NCI-H146 (cell line): ENCODE results near the gene COG6.
A peak's percentile ranks its signal among the peaks of the same experiment; 100 is the strongest.

Source experiments
- DNase-seq: peaks from one replicate; lab custom pipeline; 2025; lab: John Stamatoyannopoulos, UW

Gene COG6

GRCh38 chr13:39655569-39656324 lies at the start of gene COG6:
COG6 (plus strand) TSS chr13:39655662; CDS start chr13:39655727, 65 bp downstream.
- peak; percentile 92 for DNase-seq

DNA sequence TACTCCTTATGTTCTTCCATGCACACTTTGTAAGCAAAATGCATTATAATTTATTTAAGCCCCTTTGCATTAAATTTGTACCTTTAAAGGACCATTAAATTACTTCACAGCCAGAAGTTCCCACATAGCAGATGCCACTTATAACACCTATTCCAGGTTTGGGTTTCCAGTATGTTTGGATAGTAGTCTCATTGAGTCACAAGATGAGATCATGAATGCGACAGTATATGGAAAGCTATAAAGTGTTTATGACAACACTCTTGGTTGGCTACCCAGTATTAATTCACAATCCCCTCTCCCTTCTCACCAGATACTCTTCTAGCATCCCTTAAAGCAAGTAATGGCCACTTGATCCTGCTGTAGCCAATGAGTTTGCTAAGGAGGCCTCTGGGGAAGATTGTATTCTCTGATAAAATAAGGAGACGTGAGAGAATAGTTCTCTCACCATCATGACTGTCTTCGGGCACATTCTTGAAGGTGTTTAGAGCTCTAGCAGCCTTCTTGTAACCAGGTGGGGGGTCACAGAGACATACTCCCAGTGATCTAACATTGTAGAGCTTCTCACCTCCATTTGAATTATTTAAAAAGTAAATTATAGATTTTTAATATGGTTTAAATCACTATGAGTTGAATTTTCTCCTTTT lies 49.7 kb upstream of the COG6 start:
- DNase-seq = no peak

GRCh38 chr13:39607876-39608275 lies 47.6 kb upstream of the COG6 start:
- no peak for DNase-seq

DNA sequence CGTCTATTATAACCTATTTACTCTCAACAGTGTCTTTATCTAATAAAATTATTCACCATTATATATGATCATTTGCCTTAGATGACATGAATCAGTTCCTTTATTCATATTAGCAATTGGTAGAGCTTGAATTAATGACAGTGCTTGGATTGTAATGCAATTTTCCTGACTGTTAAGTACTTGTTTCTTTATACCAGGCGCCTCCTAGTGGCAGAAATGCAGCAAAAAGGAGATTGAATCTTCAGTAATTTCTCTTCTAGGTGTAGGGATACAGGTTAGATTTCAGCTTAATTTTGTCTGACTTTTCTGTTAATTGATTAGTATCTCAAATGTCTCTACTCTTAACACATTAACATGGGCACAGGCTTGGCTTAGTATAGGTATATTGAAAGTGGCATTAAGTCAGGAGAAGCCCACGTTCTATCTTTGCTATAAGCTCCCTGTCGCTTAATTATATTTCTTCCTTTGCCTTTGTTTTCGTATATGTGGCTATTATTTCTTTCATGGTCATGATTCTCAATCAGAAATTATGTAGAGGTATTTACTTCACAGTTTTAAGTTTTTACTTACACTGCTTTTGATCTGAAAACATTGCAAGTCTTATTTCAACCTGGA lies 43.3 kb upstream of the COG6 start:
- peak; percentile 82 for DNase-seq

- DNase-seq = peak; percentile 72
Observed at GRCh38 chr13:39616087-39616694, 39.3 kb upstream of the COG6 start.

- peak; percentile 56 for DNase-seq
Observed at GRCh38 chr13:39618561-39618960, 36.9 kb upstream of the COG6 start.

DNA sequence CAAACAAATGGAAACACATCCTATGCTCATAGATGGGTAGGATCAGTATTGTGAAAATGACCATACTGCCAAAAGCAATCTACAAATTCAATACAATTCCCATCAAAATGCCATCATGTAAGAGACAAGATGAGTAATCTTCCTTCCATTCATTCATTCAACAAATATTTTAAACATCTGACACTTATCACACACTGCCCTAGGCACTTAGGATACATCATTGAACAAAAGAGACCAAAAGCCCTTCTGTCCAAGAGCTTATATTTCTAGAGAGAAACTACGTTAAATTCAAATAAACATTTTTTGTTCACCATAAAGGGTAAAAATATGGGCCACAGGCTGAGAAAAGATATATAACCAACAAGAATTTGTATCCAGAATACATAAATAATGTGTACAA lies 32.0 kb upstream of the COG6 start:
- no peak for DNase-seq

GRCh38 chr13:39631307-39631706 lies 24.2 kb upstream of the COG6 start:
- DNase-seq = no peak

DNA sequence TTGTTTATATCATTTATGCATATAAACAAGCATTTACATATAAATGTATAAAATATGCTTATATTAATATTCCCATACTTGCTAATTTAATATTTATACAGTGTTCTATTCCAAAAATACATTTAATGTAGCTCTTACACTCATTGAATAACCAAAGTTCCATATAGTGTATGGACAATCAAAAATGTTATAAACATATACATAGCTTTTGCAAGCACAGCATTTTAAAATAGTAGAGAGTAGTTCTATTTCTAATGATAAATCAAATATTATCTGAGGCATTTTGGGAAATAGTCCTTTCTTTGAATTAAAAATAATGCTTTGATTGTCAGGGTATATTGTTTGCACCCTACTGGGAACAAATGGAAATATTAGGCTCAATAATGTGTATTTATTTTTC lies 22.5 kb upstream of the COG6 start:
- no peak for DNase-seq

DNA sequence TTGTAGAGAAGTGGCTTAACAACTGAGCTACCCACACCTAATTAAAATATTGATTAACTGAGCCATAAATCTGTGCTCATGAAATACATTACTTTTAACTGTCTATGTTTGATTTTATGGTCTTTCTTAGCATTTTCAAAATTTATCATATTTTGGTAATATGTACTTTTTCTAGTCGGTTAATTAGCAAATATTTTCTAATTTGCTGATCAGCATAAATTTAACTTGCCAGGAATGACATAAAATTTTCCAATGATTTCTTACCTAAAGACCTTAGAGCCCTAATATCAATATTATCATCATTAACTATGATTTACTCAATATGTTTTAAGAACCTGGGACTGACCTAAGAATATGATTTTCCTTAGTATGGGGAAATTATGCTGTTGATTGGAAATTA lies 19.9 kb upstream of the COG6 start:
- DNase-seq = no peak

DNA sequence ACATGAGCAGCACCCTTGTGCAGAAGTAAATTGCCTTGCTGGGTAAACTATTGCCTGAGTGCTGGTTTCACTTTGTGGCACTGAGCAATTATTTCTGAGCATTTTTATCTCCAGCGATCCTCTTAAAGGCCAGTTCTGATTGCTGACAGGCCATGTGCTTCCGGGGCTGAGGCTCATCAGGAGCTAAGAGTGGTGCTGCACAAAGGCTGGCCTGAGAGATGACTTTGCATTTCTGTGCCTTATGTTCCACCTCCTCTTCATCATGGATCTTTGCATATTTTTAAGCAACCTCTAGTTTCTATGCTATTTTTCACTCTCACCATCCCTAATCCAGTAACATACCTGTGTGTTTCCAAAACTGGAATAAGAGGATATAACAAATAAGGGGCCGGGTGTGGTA lies 17.6 kb upstream of the COG6 start:
- DNase-seq = no peak

- DNase-seq = no peak
Observed at GRCh38 chr13:39641645-39642044, 13.8 kb upstream of the COG6 start.

DNA sequence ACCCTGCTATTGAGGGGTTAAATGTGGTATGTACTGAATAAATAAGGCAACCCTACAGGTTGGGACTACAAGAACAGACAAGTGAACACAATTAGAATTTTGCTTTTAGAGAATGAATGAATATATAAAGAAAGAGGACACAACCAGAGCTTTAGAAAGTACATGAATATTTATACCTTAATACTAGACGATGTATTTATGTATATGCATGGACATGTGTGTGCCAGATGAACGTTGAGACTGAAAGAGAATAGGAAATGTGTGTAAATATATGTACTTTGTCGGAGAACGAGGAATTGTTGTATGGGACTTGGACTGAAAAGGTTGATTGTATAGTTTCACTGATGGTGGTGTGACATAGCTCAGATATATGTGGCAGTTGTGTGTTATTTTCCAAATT lies 9.3 kb upstream of the COG6 start:
- DNase-seq = no peak

GRCh38 chr13:39655041-39655568 lies 357 bp upstream of the COG6 start:
- DNase-seq = no peak

DNA sequence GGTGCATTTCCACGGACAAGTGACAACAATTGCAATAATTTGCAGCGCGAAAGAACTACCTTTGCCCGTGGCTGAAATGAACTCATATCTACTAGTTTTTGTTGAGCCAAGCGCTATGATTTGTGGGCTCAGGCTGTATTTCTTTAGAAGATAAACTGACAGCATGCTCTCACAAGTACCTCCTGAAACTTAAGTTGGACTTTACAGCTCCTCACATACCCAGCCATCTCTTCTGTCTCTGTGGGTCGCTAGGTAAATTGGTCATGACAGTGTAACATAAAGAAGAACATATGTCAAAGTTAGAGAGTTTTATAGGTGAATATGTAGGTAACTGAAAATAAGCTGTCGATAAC lies 839 bp downstream of the COG6 start:
- DNase-seq = no peak

- DNase-seq = no peak
Observed at GRCh38 chr13:39663508-39663907, 8.0 kb downstream of the COG6 start.

- DNase-seq = no peak
Observed at GRCh38 chr13:39663958-39664357, 8.5 kb downstream of the COG6 start.

DNA sequence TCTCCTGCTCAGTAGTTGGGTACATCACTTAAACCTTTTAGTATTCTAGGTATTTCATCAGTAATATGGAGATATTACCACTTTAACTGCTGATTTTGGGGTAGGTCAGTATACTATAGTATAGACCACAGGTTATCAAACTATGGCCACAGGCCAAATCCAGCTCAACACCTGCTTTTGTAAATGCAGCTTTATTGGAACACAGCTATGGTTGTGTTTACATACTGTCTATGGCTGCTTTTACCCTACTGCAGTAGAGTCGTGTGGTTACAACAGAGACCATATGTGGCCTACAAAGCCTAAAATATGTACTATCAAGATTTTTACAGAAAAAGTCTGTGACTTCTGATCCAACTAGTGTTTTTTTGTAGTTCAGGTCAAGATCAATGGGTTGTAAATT lies 10.3 kb downstream of the COG6 start:
- DNase-seq = peak; percentile 46

- DNase-seq = no peak
Observed at GRCh38 chr13:39670445-39670844, 15.0 kb downstream of the COG6 start.

DNA sequence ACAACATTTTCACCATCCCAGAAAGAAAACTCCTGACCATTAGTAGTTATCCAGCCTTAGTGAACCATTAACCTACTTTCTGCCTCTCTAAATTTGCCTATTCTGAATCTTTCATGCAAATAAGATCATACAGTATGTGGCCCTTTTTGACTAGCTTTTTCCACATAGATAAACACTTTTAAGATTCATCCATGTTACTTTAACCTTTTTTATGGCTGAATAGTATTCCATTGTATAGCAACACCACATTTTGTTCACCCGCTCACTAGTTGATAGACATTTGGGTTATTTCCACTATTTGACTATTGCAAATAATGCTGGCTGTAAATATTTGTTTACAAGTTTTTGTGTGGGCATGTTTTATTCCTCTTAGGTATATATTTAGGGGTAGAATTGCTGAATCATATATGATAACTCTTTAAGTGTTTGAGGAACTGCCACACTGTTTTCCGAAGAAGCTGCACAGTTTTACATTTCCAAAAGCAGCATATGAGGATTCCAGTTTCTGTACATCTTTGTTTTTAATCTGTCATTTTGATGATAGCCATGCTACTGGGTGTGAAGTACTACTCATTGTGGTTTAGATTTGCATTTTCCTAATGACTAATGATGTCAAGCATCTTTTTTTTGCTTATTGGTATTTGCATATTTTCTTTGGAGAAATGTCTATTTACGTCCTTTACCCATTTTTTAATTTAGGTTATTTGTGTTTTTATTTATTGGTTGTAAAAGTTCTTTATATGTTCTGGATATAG lies 17.1 kb downstream of the COG6 start:
- no peak for DNase-seq

DNA sequence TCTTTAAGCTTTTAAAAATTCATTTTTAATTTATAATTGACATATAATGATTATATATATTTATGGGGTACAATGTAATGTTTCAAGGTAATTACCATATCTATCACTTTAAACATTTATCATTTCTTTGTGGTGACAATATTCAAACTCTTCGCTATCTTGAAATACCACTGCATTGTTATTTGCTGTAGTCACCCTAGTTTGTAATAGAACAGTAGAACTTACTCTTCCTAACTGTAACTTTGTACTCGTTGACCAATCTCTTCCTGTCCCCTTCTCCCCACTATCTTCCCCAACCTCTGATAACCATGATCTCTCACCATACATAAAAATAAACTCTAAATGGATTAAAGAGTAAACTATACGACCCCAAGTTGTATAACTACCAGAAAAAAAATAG lies 20.4 kb downstream of the COG6 start:
- DNase-seq = no peak

DNA sequence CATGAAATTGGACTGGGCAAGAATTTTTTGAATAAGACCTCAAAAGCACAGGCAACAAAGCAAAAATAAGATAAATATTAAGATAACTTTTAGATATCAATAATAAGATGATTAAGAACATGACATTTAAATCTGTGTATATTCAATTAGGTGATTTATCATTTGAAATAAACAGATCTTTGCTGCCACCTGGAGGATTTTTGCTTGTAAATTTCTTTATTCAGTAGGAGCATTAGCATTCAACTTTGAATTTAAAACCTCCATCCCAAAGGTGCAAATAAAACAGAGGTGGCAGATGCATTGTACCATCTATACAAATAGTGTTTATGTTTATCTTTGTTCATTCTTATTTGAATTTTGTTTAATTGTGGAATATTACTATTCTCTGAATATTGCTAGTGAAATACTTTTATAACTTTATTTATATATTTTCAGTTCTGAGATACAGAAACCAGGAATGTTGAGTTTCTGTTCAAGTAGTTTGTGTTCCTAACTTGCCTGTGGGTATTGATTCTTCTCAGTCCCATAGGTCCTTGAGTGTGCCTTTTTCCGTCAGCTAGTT lies 20.9 kb downstream of the COG6 start:
- DNase-seq = peak; percentile 61
